GM23338 (cell line): ENCODE data around the gene ELN. TPM values are rescaled to one million over a fixed set of nuclear protein-coding genes. Genes with fewer than 3 reads are reported as not detected.

Source experiments
- ATAC-seq: fragments of 200-7000 bp; cut with Tn5 transposase; 3 replicates; pipeline ENCODE4 v1.9.1; 2020
- DNase-seq: peaks from one replicate; pipeline ENCODE4 v3.0.0-alpha.2; 2015; ENCODE audit warnings: low spot score
- H2AFZ ChIP-seq: fragments of 200-600 bp; sonication (generic); 2 replicates; pipeline ENCODE4 v1.8.0; 2016; ENCODE audit warnings: antibody characterized with exemption, mild to moderate bottlenecking, moderate library complexity
- H3F3A ChIP-seq: fragments of 200-600 bp; sonication (generic); replicated peaks from 2 replicates; pipeline ENCODE4 v1.8.0; 2017; ENCODE audit warnings: antibody characterized with exemption, mixed run types, low read depth
- H3K27ac ChIP-seq: fragments of 200-600 bp; sonication (generic); 2 replicates; pipeline ENCODE4 v1.6.1; 2016; ENCODE audit warnings: low read depth
- H3K27me3 ChIP-seq: fragments of 200-600 bp; sonication (generic); 2 replicates; pipeline ENCODE4 v1.8.0; 2016; ENCODE audit warnings: mild to moderate bottlenecking, mixed run types, moderate library complexity; ENCODE audit not compliant: insufficient read depth
- H3K36me3 ChIP-seq: fragments of 200-600 bp; sonication (generic); 2 replicates; pipeline ENCODE4 v1.8.0; 2016; ENCODE audit warnings: mild to moderate bottlenecking; ENCODE audit not compliant: insufficient read depth
- H3K4me1 ChIP-seq: fragments of 200-600 bp; sonication (generic); 2 replicates; pipeline ENCODE4 v1.8.0; 2016; ENCODE audit warnings: mild to moderate bottlenecking, moderate library complexity; ENCODE audit not compliant: insufficient read depth
- H3K4me2 ChIP-seq: fragments of 200-600 bp; sonication (generic); 2 replicates; pipeline ENCODE4 v1.7.1; 2017; ENCODE audit warnings: mixed run types
- H3K4me3 ChIP-seq: fragments of 200-600 bp; sonication (generic); 2 replicates; pipeline ENCODE4 v1.6.1; 2016; ENCODE audit warnings: mixed run types
- H3K79me2 ChIP-seq: fragments of 200-600 bp; sonication (generic); replicated peaks from 2 replicates; pipeline ENCODE4 v1.8.0; 2017; ENCODE audit warnings: mild to moderate bottlenecking; ENCODE audit not compliant: insufficient read depth
- H3K9me2 ChIP-seq: fragments of 200-600 bp; sonication (generic); 2 replicates; pipeline ENCODE4 v1.8.0; 2017; ENCODE audit not compliant: insufficient read depth
- H4K20me1 ChIP-seq: fragments of 200-600 bp; sonication (generic); replicated peaks from 2 replicates; pipeline ENCODE4 v1.8.0; 2017; ENCODE audit warnings: mild to moderate bottlenecking; ENCODE audit not compliant: insufficient read depth
- H3K27ac Mint-ChIP-seq: 2 replicates; pipeline ENCODE4 v1.8.0; 2020; ENCODE audit warnings: inconsistent platforms, mild to moderate bottlenecking, moderate library complexity, mixed read lengths
- H3K27me3 Mint-ChIP-seq: 3 replicates; pipeline ENCODE4 v1.8.0; 2022; ENCODE audit warnings: low read depth, mild to moderate bottlenecking, moderate library complexity, mixed read lengths, inconsistent platforms; ENCODE audit not compliant: insufficient read depth, poor library complexity
- H3K36me3 Mint-ChIP-seq: 3 replicates; pipeline ENCODE4 v1.8.0; 2021; ENCODE audit warnings: low read depth, mild to moderate bottlenecking, inconsistent platforms, moderate library complexity, mixed read lengths
- H3K4me1 Mint-ChIP-seq: 3 replicates; pipeline ENCODE4 v1.8.0; 2020; ENCODE audit warnings: mild to moderate bottlenecking, inconsistent platforms, mixed read lengths
- H3K4me3 Mint-ChIP-seq: 3 replicates; pipeline ENCODE4 v1.8.0; 2021; ENCODE audit warnings: moderate library complexity, mild to moderate bottlenecking, inconsistent platforms, mixed read lengths
- H3K9me3 Mint-ChIP-seq: 3 replicates; pipeline ENCODE4 v1.8.0; 2020; ENCODE audit warnings: moderate library complexity, mild to moderate bottlenecking, inconsistent platforms, mixed read lengths
- CREB1 ChIP-seq: fragments of 250-450 bp; sonication (Bioruptor Pico); IDR thresholded peaks from 2 replicates; pipeline ENCODE4 v1.5.0; 2020; ENCODE audit warnings: low read depth, mild to moderate bottlenecking, moderate library complexity
- CTCF ChIP-seq, 2 experiments: fragments of 200-600 bp in 1 of 2; sonication (generic) in 1 of 2; conservative IDR thresholded peaks; 2 replicates each; pipeline versions ENCODE4 v1.5.1 to v1.6.1; 2016 to 2017; ENCODE audit warnings: antibody characterized with exemption in 2 of 2, low read depth in 2 of 2, mild to moderate bottlenecking in 2 of 2, moderate library complexity in 1 of 2
- ETS1 ChIP-seq: IDR thresholded peaks from 2 replicates; pipeline ENCODE4 v1.6.1; 2016; ENCODE audit warnings: antibody characterized with exemption
- EZH2 ChIP-seq: fragments of 200-600 bp; sonication (generic); IDR thresholded peaks from one replicate; pipeline ENCODE4 v1.8.0; 2017; ENCODE audit warnings: antibody characterized with exemption, mild to moderate bottlenecking, low read depth; ENCODE audit not compliant: unreplicated experiment
- EZH2phosphoT487 ChIP-seq: fragments of 200-600 bp; sonication (generic); IDR thresholded peaks from one replicate; pipeline ENCODE4 v1.8.1; 2018; ENCODE audit warnings: antibody characterized with exemption; ENCODE audit not compliant: unreplicated experiment
- JUNB ChIP-seq: IDR thresholded peaks from one replicate; pipeline ENCODE4 v1.6.1; 2016; ENCODE audit warnings: antibody characterized with exemption; ENCODE audit not compliant: unreplicated experiment
- NANOG ChIP-seq: IDR thresholded peaks from 2 replicates; pipeline ENCODE4 v1.6.1; 2016; ENCODE audit warnings: antibody characterized with exemption, borderline replicate concordance
- POLR2AphosphoS5 ChIP-seq: IDR thresholded peaks from 2 replicates; pipeline ENCODE4 v1.6.1; 2016; ENCODE audit warnings: antibody characterized with exemption, low read depth
- REST ChIP-seq: IDR thresholded peaks from one replicate; pipeline ENCODE4 v1.6.1; 2018; ENCODE audit warnings: antibody characterized with exemption; ENCODE audit not compliant: unreplicated experiment
- STAT1 ChIP-seq: IDR thresholded peaks from one replicate; pipeline ENCODE4 v1.6.1; 2016; ENCODE audit warnings: antibody characterized with exemption; ENCODE audit not compliant: unreplicated experiment
- ZNF114 ChIP-seq: fragments of 250-450 bp; sonication (Bioruptor Pico); IDR thresholded peaks from 2 replicates; pipeline ENCODE4 v1.5.0; 2020; ENCODE audit warnings: mild to moderate bottlenecking, moderate library complexity
- ZNF331 ChIP-seq: fragments of 250-450 bp; sonication (Bioruptor Pico); IDR thresholded peaks from 2 replicates; pipeline ENCODE4 v1.5.0; 2020; ENCODE audit warnings: low read depth, mild to moderate bottlenecking, moderate library complexity
- ZNF462 ChIP-seq: fragments of 250-450 bp; sonication (Bioruptor Pico); IDR thresholded peaks from 2 replicates; pipeline ENCODE4 v1.5.0; 2020; ENCODE audit warnings: mild to moderate bottlenecking, moderate library complexity
- polyA plus RNA-seq: library from polyadenylated mRNA; unstranded; fragments of >200 nt; fragmentation: Nextera tagmentation; extraction: Ambion mirVana; gene quantifications from 2 replicates; pipeline ENCODE4 v1.2.1, GENCODE V29; 2016
- total RNA-seq: library from RNA; depleted of rRNA; stranded (reverse); fragments of >200 nt; shearing (Covaris generic); gene quantifications from 2 replicates; pipeline ENCODE4 v1.2.3, GENCODE V29; 2014

Gene ELN
- total and polyA plus RNA-seq, 2 experiments from 2014 or later, result 1.1 to 5.6 TPM

- H3K9me2 ChIP-seq, result no peaks in the 10 kb centered on the region
- H3K4me2 ChIP-seq, result no peak overlapping the region
- H3K27ac Mint-ChIP-seq, result peak overlapping the region; percentile 85
- no peak overlapping the region for H3K4me3 ChIP-seq
- peaks cover 17% of the 10 kb centered on the region for H3K4me1 Mint-ChIP-seq
- H3K4me1 ChIP-seq, result peaks cover 17% of the 10 kb centered on the region
- DNase-seq (no peak), ATAC-seq (no peak)
- TF ChIP-seq EZH2 (no peak), ZNF331 (no peak), CTCF (conservative IDR thresholded peaks at IDR 0.05; ENCODE audit: low read depth in 2 of 2) (no peak), STAT1 (no peak), POLR2AphosphoS5 (no peak), JUNB (no peak), ETS1 (no peak), ZNF462 (CRISPR knock-in tag) (no peak), EZH2phosphoT487 (no peak), REST (no peak), CREB1 (no peak), ZNF114 (CRISPR knock-in tag) (no peak), NANOG (no peak)
- peaks cover 58% of the 10 kb centered on the region for H3K36me3 Mint-ChIP-seq
- H4K20me1 ChIP-seq, result no peaks in the 10 kb centered on the region
- H3K27me3 ChIP-seq, result no peaks in the 10 kb centered on the region
- peaks cover 5% of the 10 kb centered on the region; the same call in 1 of the 2 replicates for H3K79me2 ChIP-seq
- no peak overlapping the region for H2AFZ ChIP-seq
- peaks cover 8% of the 10 kb centered on the region; the same call in 1 of the 2 replicates for H3F3A ChIP-seq
- H3K36me3 ChIP-seq, result peaks cover 18% of the 10 kb centered on the region
- H3K27ac ChIP-seq, result 0 out of 2 replicates have a peak overlapping the region, but pooled peaks have one; percentile 45
- H3K27me3 Mint-ChIP-seq, result peaks cover 5% of the 10 kb centered on the region
- H3K4me3 Mint-ChIP-seq, result no peak overlapping the region
- H3K9me3 Mint-ChIP-seq, result peaks cover 10% of the 10 kb centered on the region; the same call in 2 of the 3 replicates
Observed at GRCh38 chr7:74097937-74098614, 70.1 kb downstream of the ELN start.
